ENCODE data around the gene R3HCC1L.

- TF ChIP-seq POLR2A (IDR thresholded peaks at IDR 0.05) (no peak), CTCF (IDR thresholded peaks at IDR 0.05) (no peak), EP300 (IDR thresholded peaks at IDR 0.05; ENCODE audit: low read depth) (no peak)
Measured at GRCh38 chr10:98158576-98158975, 24.1 kb downstream of the R3HCC1L start.
